ENCODE measurements around the gene ANKRD28.

GRCh38 chr3:15682561-15683185, 115.1 kb downstream of the ANKRD28 start:
- TF ChIP-seq POLR2A (IDR thresholded peaks at IDR 0.05): no peak
- no peak for TF ChIP-seq CTCF (IDR thresholded peaks at IDR 0.05)
- TF ChIP-seq POLR2AphosphoS5 (IDR thresholded peaks at IDR 0.05): no peak

Data from breast epithelium (tissue), 3 donors.